Endothelial cell (in vitro differentiated cells): ENCODE measurements around the gene PDE4D. TPM values are rescaled to one million over a fixed set of nuclear protein-coding genes. Genes with fewer than 3 reads are reported as not detected.
"Not testable (repeated sequence)": the region's sequence is repeated elsewhere in the genome, so short reads cannot be mapped to it uniquely, and the experiment has no call there.

Source experiments
- DNase-seq: peaks from one replicate; pipeline ENCODE4 v3.0.0; 2021; ENCODE audit warnings: low spot score
- H3K27ac Mint-ChIP-seq: one replicate; pipeline ENCODE4 v1.8.0; 2021; ENCODE audit warnings: mixed read lengths, inconsistent platforms; ENCODE audit not compliant: unreplicated experiment
- H3K27me3 Mint-ChIP-seq: one replicate; pipeline ENCODE4 v1.8.0; 2021; ENCODE audit warnings: mild to moderate bottlenecking, moderate library complexity, mixed read lengths, inconsistent platforms; ENCODE audit not compliant: unreplicated experiment
- H3K36me3 Mint-ChIP-seq: one replicate; pipeline ENCODE4 v1.8.0; 2021; ENCODE audit warnings: mild to moderate bottlenecking, low read depth, mixed read lengths, inconsistent platforms; ENCODE audit not compliant: unreplicated experiment
- H3K4me1 Mint-ChIP-seq: one replicate; pipeline ENCODE4 v1.8.0; 2021; ENCODE audit warnings: mild to moderate bottlenecking, mixed read lengths, inconsistent platforms; ENCODE audit not compliant: unreplicated experiment
- H3K4me3 Mint-ChIP-seq: one replicate; pipeline ENCODE4 v1.8.0; 2021; ENCODE audit warnings: mild to moderate bottlenecking, mixed read lengths, inconsistent platforms; ENCODE audit not compliant: unreplicated experiment
- H3K9me3 Mint-ChIP-seq: one replicate; pipeline ENCODE4 v1.8.0; 2021; ENCODE audit warnings: mixed read lengths, inconsistent platforms; ENCODE audit not compliant: unreplicated experiment
- total RNA-seq: library from RNA; stranded (reverse); fragmentation: NEBNext Ultra II Directional; extraction: Animal tissue kit (Norgen Biotek cat#: 25700); gene quantifications from one replicate; pipeline ENCODE4 v1.2.1, GENCODE V29; 2021; ENCODE audit not compliant: unreplicated experiment
- TF ChIP-seq, protein P1 (sequence below): fragments of 200-600 bp; sonication (generic); IDR thresholded peaks from one replicate; pipeline ENCODE4 v1.5.0; 2021; ENCODE audit warnings: antibody characterized with exemption; ENCODE audit not compliant: unreplicated experiment

The PDE4D gene
- total RNA-seq, 1 donor from 2014 or later: 9.4 TPM

DNA sequence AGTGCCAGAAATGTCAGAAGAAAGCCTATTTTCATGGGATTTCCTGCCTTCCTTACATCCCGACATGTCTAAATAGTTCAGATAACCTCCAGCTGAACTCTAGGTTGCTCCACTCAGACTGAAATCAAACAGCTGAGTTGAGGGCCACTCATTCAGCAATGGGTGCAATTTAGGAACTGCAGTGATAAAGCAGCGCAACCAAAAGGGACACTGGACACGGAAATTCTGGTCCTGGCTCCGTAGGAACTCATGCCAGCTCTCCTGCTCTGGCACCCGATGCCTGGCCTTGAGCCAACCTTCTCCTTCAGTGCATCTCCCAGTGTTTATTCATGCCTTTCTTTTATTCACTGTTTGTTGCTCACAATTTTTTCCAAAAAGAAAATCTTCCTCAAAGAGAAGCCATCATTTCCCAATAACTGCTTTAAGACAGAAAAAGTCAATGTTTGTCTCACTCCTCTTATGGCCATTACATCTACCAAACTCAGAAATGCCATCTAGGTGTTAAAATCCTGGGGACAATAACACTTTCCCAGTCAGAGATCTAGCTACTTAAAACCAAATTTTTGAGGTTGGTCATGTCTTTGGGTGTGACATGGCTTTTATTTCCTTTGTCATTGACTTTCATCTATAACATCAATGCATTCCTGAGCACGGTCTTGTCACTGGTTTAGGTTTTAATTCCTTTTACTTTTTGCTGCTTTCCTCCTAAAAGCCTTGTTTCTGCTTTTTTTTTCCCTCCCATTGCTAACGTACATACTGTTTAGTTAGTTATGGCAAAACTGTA is 126.9 kb downstream of the PDE4D start:
- H3K27me3 Mint-ChIP-seq: peaks cover 2% of the 10 kb centered on the region
- no peak overlapping the region for H3K27ac Mint-ChIP-seq
- H3K9me3 Mint-ChIP-seq: no peaks in the 10 kb centered on the region
- H3K4me1 Mint-ChIP-seq: peaks cover 36% of the 10 kb centered on the region
- TF ChIP-seq, protein P1, sequence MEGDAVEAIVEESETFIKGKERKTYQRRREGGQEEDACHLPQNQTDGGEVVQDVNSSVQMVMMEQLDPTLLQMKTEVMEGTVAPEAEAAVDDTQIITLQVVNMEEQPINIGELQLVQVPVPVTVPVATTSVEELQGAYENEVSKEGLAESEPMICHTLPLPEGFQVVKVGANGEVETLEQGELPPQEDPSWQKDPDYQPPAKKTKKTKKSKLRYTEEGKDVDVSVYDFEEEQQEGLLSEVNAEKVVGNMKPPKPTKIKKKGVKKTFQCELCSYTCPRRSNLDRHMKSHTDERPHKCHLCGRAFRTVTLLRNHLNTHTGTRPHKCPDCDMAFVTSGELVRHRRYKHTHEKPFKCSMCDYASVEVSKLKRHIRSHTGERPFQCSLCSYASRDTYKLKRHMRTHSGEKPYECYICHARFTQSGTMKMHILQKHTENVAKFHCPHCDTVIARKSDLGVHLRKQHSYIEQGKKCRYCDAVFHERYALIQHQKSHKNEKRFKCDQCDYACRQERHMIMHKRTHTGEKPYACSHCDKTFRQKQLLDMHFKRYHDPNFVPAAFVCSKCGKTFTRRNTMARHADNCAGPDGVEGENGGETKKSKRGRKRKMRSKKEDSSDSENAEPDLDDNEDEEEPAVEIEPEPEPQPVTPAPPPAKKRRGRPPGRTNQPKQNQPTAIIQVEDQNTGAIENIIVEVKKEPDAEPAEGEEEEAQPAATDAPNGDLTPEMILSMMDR: no peak
- no peaks in the 10 kb centered on the region for H3K36me3 Mint-ChIP-seq
- no peak overlapping the region for H3K4me3 Mint-ChIP-seq
- no peak for DNase-seq

DNA sequence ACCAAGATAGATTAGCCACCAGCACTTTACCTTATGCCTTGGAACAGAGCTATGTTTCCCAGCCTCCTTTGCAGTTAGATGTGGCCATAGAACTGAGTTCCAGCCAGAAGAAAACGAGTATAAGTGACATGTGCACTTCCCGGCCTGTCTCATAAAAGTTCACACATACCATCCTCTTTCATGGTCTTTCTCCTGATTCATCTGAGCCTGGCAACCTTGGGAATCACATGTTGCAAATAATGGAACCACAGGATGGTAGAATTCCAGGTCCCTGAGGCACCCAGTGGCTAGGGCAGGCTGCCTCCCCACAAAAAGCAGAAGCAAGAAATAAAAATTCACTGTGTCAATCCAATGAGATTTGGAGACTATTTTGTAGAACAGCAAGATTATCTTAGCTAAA is 128.1 kb downstream of the PDE4D start:
- DNase-seq: no peak
- no peak overlapping the region for H3K4me3 Mint-ChIP-seq
- H3K9me3 Mint-ChIP-seq: no peaks in the 10 kb centered on the region
- peaks cover 2% of the 10 kb centered on the region for H3K27me3 Mint-ChIP-seq
- H3K36me3 Mint-ChIP-seq: no peaks in the 10 kb centered on the region
- TF ChIP-seq, protein P1: no peak
- H3K4me1 Mint-ChIP-seq: peaks cover 36% of the 10 kb centered on the region
- no peak overlapping the region for H3K27ac Mint-ChIP-seq

DNA sequence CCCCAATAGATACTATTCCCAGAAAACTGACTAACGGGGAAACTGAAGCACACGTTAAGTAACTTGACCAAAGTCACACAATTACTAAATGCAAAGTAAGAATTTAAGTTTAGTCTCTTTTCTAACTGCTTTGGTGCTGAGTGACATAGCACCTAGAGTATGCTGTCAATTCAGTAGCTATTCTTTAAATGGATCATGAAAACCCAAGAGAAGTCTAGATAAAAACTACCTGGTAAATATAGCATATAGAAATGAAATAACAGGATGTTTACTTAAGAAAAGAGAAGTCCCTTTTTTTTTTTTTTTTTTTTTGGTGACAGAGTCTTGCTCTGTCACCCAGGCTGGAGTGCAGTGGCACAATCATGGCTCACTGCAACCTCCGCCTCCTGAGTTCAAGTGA is 129.2 kb downstream of the PDE4D start:
- Mint-ChIP-seq H3K4me1 (peaks cover 38% of the 10 kb centered on the region), H3K4me3 (no peak overlapping the region), H3K27me3 (peaks cover 2% of the 10 kb centered on the region), H3K9me3 (no peaks in the 10 kb centered on the region), H3K27ac (no peak overlapping the region), H3K36me3 (no peaks in the 10 kb centered on the region)
- no peak for DNase-seq
- TF ChIP-seq, protein P1: no peak

DNA sequence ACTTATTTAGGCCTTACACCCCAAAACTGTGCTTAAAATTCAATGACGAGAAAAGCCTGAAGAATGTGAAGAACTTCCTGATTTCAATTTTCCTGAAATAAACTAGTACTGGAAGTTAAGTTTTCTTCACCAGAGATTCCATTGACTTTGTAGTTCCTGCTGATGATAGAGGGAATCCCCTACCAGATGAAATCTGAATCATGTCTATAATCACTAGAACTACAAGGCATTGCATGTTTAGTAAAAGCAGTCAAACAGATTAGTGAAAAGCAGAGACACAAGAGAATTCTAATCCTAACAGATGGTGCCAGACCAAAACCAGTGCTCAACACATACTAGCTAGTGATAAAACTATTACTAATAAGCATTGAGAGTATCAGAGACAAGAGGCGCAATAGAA is 130.0 kb downstream of the PDE4D start:
- H3K9me3 Mint-ChIP-seq: no peaks in the 10 kb centered on the region
- DNase-seq: no peak
- peaks cover 2% of the 10 kb centered on the region for H3K27me3 Mint-ChIP-seq
- TF ChIP-seq, protein P1: no peak
- H3K4me3 Mint-ChIP-seq: no peak overlapping the region
- H3K36me3 Mint-ChIP-seq: no peaks in the 10 kb centered on the region
- no peak overlapping the region for H3K27ac Mint-ChIP-seq
- peaks cover 32% of the 10 kb centered on the region for H3K4me1 Mint-ChIP-seq

DNA sequence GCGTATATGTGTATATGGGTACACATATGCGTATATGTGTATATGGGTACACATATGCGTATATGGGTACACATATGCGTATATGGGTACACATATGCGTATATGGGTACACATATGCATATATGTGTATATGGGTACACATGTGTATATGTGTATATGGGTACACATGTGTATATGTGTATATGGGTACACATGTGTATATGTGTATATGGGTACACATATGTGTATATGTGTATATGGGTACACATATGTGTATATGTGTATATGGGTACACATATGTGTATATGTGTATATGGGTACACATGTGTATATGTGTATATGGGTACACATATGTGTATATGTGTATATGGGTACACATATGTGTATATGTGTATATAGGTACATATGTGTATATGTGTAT is 131.3 kb downstream of the PDE4D start:
- not testable (repeated sequence) for H3K27ac Mint-ChIP-seq, H3K9me3 Mint-ChIP-seq, H3K4me3 Mint-ChIP-seq, H3K27me3 Mint-ChIP-seq, DNase-seq, H3K36me3 Mint-ChIP-seq
- H3K4me1 Mint-ChIP-seq: peaks cover 24% of the 10 kb centered on the region
